GM12878 (cell line): ENCODE data around the gene HAPLN2. TPM values are rescaled to one million over a fixed set of nuclear protein-coding genes. Genes with fewer than 3 reads are reported as not detected.

Experiments
- ATAC-seq: fragments of 200-7000 bp; cut with Tn5 transposase; 3 replicates; pipeline ENCODE4 v1.9.1; 2020; ENCODE audit warnings: mild to moderate bottlenecking, moderate library complexity
- BruUV-seq: library from RNA; stranded (reverse); fragments of 400-500 nt; replicated peaks from 2 replicates; lab custom pipeline; 2021; lab: Mats Ljungman, UMichigan
- CTCF ChIA-PET: fragments of 300-600 bp; sonication (Branson Sonifier 250); formaldehyde crosslinking; extraction: SDS; loops from one replicate; lab custom pipeline; 2021; ENCODE audit warnings: inconsistent platforms; lab: Yijun Ruan, JAX
- POLR2A ChIA-PET: fragments of 350-600 bp; formaldehyde crosslinking; extraction: SDS; loops from one replicate; lab custom pipeline; 2021; ENCODE audit warnings: inconsistent platforms; lab: Charles Lee
- RAD21 ChIA-PET: fragments of 300-600 bp; sonication (Branson Sonifier 250); formaldehyde crosslinking; loops from one replicate; lab custom pipeline; 2023; ENCODE audit warnings: antibody characterized with exemption; ENCODE audit not compliant: unreplicated experiment; lab: Charles Lee
- SMC1A ChIA-PET: fragments of 300-600 bp; sonication (Branson Sonifier 250); formaldehyde crosslinking; loops from one replicate; lab custom pipeline; 2023; ENCODE audit not compliant: unreplicated experiment, uncharacterized antibody; lab: Charles Lee
- DNase-seq: peaks from one replicate; pipeline ENCODE4 v3.0.0-alpha.2; 2011; ENCODE audit warnings: low read depth, low spot score
- FAIRE-seq: peaks from 3 replicates; lab custom pipeline; 2011; peaks lifted over from hg19 to GRCh38; lab: Jason Lieb, UNC
- H2AFZ ChIP-seq: 2 replicates; pipeline ENCODE4 v1.6.0; 2011; ENCODE audit warnings: low read depth, low read length, control low read depth; ENCODE audit not compliant: control insufficient read depth
- H3K27ac ChIP-seq: 2 replicates; pipeline ENCODE4 v1.5.1; 2011; ENCODE audit warnings: control low read depth; ENCODE audit not compliant: control insufficient read depth, insufficient read depth
- H3K27me3 ChIP-seq, 2 experiments: replicated peaks in 1 of 2; 2 replicates each; pipeline versions ENCODE4 v1.6.0 to v1.6.1; 2011; ENCODE audit warnings: low read length in 1 of 2; ENCODE audit not compliant: control insufficient read depth in 2 of 2, insufficient read depth in 2 of 2
- H3K36me3 ChIP-seq, 2 experiments: 2 replicates each; pipeline ENCODE4 v1.5.1; 2011; ENCODE audit warnings: low read length in 1 of 2; ENCODE audit not compliant: control insufficient read depth in 2 of 2, insufficient read depth in 2 of 2
- H3K4me1 ChIP-seq: 2 replicates; pipeline ENCODE4 v1.6.1; 2011; ENCODE audit warnings: mild to moderate bottlenecking, low read length, moderate library complexity, mixed read lengths; ENCODE audit not compliant: control insufficient read depth, insufficient read depth
- H3K4me2 ChIP-seq: 2 replicates; pipeline ENCODE4 v1.6.0; 2011; ENCODE audit warnings: control low read depth; ENCODE audit not compliant: control insufficient read depth, insufficient read depth
- H3K4me3 ChIP-seq: fragments of 200-600 bp; sonication (generic); 2 replicates; pipeline ENCODE4 v1.5.1; 2016
- H3K79me2 ChIP-seq: 2 replicates; pipeline ENCODE4 v1.6.0; 2011; ENCODE audit warnings: low read length; ENCODE audit not compliant: control insufficient read depth, insufficient read depth
- H3K9ac ChIP-seq: 2 replicates; pipeline ENCODE4 v1.8.0; 2011; ENCODE audit warnings: low read length, control low read depth, mixed read lengths; ENCODE audit not compliant: control insufficient read depth, insufficient read depth
- H3K9me3 ChIP-seq: replicated peaks from 3 replicates; pipeline ENCODE4 v1.5.1; 2011; ENCODE audit warnings: mild to moderate bottlenecking, low read length; ENCODE audit not compliant: control insufficient read depth, insufficient read depth
- H4K20me1 ChIP-seq: 2 replicates; pipeline ENCODE4 v1.6.0; 2011; ENCODE audit not compliant: control insufficient read depth, insufficient read depth
- ATF7 ChIP-seq: fragments of 450-650 bp; IDR thresholded peaks from 2 replicates; pipeline ENCODE4 v1.6.1; 2016; ENCODE audit warnings: low read depth, mild to moderate bottlenecking
- CREM ChIP-seq: IDR thresholded peaks from 2 replicates; pipeline ENCODE4 v1.6.1; 2014; ENCODE audit warnings: antibody characterized with exemption, low read depth
- EP300 ChIP-seq, 2 experiments: fragments of 150-350 bp in 1 of 2; IDR thresholded peaks; 2 replicates each; pipeline ENCODE4 v1.6.1; 2011 to 2012; ENCODE audit warnings: low read depth in 2 of 2, low read length in 2 of 2, borderline replicate concordance in 1 of 2, improper control_type of control experiment in 1 of 2, inconsistent platforms in 1 of 2; ENCODE audit not compliant: control insufficient read depth in 1 of 2
- FOXK2 ChIP-seq: fragments of 450-650 bp; IDR thresholded peaks from 2 replicates; pipeline ENCODE4 v1.6.1; 2017; ENCODE audit warnings: mild to moderate bottlenecking, moderate library complexity
- MEF2A ChIP-seq: IDR thresholded peaks from 2 replicates; pipeline ENCODE4 v1.6.1; 2011; ENCODE audit warnings: low read depth, mild to moderate bottlenecking, low read length, moderate library complexity; ENCODE audit not compliant: insufficient read depth
- NRF1 ChIP-seq: conservative IDR thresholded peaks from 2 replicates; pipeline ENCODE4 v1.6.1; 2011; ENCODE audit warnings: mild to moderate bottlenecking, low read depth, low read length, improper control_type of control experiment
- PML ChIP-seq: IDR thresholded peaks from 2 replicates; pipeline ENCODE4 v1.6.1; 2012; ENCODE audit warnings: low read length, inconsistent platforms
- POLR2AphosphoS2 ChIP-seq: IDR thresholded peaks from 2 replicates; pipeline ENCODE4 v1.6.1; 2011; ENCODE audit warnings: low read depth, mild to moderate bottlenecking, low read length, improper control_type of control experiment, moderate library complexity
- RELA ChIP-seq: fragments of 450-650 bp; IDR thresholded peaks from 2 replicates; pipeline ENCODE4 v1.8.0; 2014; ENCODE audit warnings: borderline replicate concordance; ENCODE audit not compliant: partially characterized antibody
- SIN3A ChIP-seq: IDR thresholded peaks from 2 replicates; pipeline ENCODE4 v1.6.1; 2012; ENCODE audit warnings: low read depth, low read length, improper control_type of control experiment
- SUPT20H ChIP-seq: IDR thresholded peaks from 2 replicates; pipeline ENCODE4 v1.6.1; 2011; ENCODE audit warnings: low read depth, mild to moderate bottlenecking, low read length, moderate library complexity, borderline replicate concordance; ENCODE audit not compliant: control insufficient read depth
- YBX1 ChIP-seq: fragments of 450-650 bp; IDR thresholded peaks from 2 replicates; pipeline ENCODE4 v1.6.1; 2016; ENCODE audit warnings: antibody characterized with exemption
- ZNF592 ChIP-seq: fragments of 450-650 bp; IDR thresholded peaks from 2 replicates; pipeline ENCODE4 v1.6.1; 2017; ENCODE audit warnings: mild to moderate bottlenecking, moderate library complexity
- ZSCAN29 ChIP-seq: fragments of 450-650 bp; IDR thresholded peaks from 2 replicates; pipeline ENCODE4 v1.6.1; 2017; ENCODE audit warnings: mild to moderate bottlenecking, moderate library complexity
- WGBS: methylation state at CpG from one replicate; pipeline ENCODE4 v1.1.6; 2016; ENCODE audit warnings: low lambda C conversion rate; ENCODE audit not compliant: insufficient replicate concordance, insufficient coverage; ENCODE audit errors: missing lambda C conversion rate; 5-methylcytosine and 5-hydroxymethylcytosine counted together
- in situ Hi-C: fragments of 300-500 bp; cut with MboI; formaldehyde crosslinking; loops from 9 replicates; pipeline ENCODE4 v1.14.3; 2018; ENCODE audit warnings: mixed read lengths
- intact Hi-C: fragments of 100-400 bp; cut with micrococcal nuclease; formaldehyde crosslinking; loops from one replicate; pipeline ENCODE4 v1.14.2; 2022; ENCODE audit not compliant: unreplicated experiment
- polyA plus RNA-seq, 11 experiments: library from polyadenylated mRNA; depleted of rRNA in 4 of 11; unstranded in 6 of 11; stranded (reverse) in 5 of 11; fragments of >200 nt; fragmentation: Nextera tagmentation in 4 of 11; fragmentation: Illumina TruSeq in 1 of 11; extraction: Ambion mirVana in 4 of 11; extraction: Trizol in 1 of 11; gene quantifications; 1 replicate in 1 of 11; 2 replicates in 10 of 11; pipeline versions ENCODE4 v1.2.1 to v1.2.3, GENCODE V29; 2011 to 2016; ENCODE audit warnings: inconsistent platforms in 2 of 11, missing spikeins in 2 of 11, low read depth in 1 of 11
- total RNA-seq, 4 experiments: library from RNA; depleted of rRNA in 3 of 4; stranded (reverse); fragments of >200 nt in 3 of 4; fragmentation: Illumina TruSeq in 1 of 4; extraction: Trizol in 1 of 4; gene quantifications; 2 replicates each; pipeline versions ENCODE4 v1.2.1 to v1.2.3, GENCODE V29; 2013 to 2021
- TF ChIP-seq, protein P1 (sequence below): fragments of 450-650 bp; IDR thresholded peaks from 2 replicates; pipeline ENCODE4 v1.6.1; 2016; ENCODE audit warnings: mild to moderate bottlenecking, moderate library complexity, borderline replicate concordance

HAPLN2 gene
- total and polyA plus RNA-seq, 10 of the 15 experiments (the other 5 are each of a cell fraction or from before 2014, with no cell fraction given): 0.15 to 0.24 TPM; not detected in 8

- FAIRE-seq: no peak
- in situ Hi-C loops (no loop called here), intact Hi-C loops (no loop called here)
- H3K9ac ChIP-seq: no peak overlapping the region
- SMC1A ChIA-PET: interaction anchor here (1.0 kb wide), 1 partner anchor 31 kb away, joined by 3 read pairs; no protein-coding TSS in a partner anchor
- no peak overlapping the region for H3K27ac ChIP-seq
- H3K9me3 ChIP-seq: no peaks in the 10 kb centered on the region
- H3K4me1 ChIP-seq: peaks cover 9% of the 10 kb centered on the region
- no peak for TF ChIP-seq CREM
- TF ChIP-seq EP300 (IDR thresholded peaks at IDR 0.05; ENCODE audit: borderline replicate concordance in 1 of 2, control insufficient read depth in 1 of 2, low read depth in 2 of 2, low read length in 2 of 2): no peak
- no peak for TF ChIP-seq MEF2A
- no peak for TF ChIP-seq RELA
- no peak for TF ChIP-seq ZNF592
- TF ChIP-seq YBX1: no peak
- no peak for TF ChIP-seq FOXK2
- TF ChIP-seq SUPT20H: no peak
- no peak for TF ChIP-seq ATF7
- TF ChIP-seq PML: no peak
- no peak for TF ChIP-seq POLR2AphosphoS2
- TF ChIP-seq SIN3A: no peak
- TF ChIP-seq ZSCAN29: no peak
- TF ChIP-seq NRF1: no peak
- TF ChIP-seq, protein P1, sequence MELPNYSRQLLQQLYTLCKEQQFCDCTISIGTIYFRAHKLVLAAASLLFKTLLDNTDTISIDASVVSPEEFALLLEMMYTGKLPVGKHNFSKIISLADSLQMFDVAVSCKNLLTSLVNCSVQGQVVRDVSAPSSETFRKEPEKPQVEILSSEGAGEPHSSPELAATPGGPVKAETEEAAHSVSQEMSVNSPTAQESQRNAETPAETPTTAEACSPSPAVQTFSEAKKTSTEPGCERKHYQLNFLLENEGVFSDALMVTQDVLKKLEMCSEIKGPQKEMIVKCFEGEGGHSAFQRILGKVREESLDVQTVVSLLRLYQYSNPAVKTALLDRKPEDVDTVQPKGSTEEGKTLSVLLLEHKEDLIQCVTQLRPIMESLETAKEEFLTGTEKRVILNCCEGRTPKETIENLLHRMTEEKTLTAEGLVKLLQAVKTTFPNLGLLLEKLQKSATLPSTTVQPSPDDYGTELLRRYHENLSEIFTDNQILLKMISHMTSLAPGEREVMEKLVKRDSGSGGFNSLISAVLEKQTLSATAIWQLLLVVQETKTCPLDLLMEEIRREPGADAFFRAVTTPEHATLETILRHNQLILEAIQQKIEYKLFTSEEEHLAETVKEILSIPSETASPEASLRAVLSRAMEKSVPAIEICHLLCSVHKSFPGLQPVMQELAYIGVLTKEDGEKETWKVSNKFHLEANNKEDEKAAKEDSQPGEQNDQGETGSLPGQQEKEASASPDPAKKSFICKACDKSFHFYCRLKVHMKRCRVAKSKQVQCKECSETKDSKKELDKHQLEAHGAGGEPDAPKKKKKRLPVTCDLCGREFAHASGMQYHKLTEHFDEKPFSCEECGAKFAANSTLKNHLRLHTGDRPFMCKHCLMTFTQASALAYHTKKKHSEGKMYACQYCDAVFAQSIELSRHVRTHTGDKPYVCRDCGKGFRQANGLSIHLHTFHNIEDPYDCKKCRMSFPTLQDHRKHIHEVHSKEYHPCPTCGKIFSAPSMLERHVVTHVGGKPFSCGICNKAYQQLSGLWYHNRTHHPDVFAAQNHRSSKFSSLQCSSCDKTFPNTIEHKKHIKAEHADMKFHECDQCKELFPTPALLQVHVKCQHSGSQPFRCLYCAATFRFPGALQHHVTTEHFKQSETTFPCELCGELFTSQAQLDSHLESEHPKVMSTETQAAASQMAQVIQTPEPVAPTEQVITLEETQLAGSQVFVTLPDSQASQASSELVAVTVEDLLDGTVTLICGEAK: no peak
- H3K36me3 ChIP-seq: no peaks in the 10 kb centered on the region
- POLR2A ChIA-PET: interaction anchor here (1.2 kb wide), 1 partner anchor 16 kb away, joined by 3 read pairs; no protein-coding TSS in a partner anchor
- no peak overlapping the region for H3K4me2 ChIP-seq
- no peak overlapping the region for H2AFZ ChIP-seq
- no peaks in the 10 kb centered on the region; a peak in 1 of 4 replicates for H3K27me3 ChIP-seq
- CTCF ChIA-PET: interaction anchor here (0.6 to 5.7 kb wide), 3 partner anchors 44 to 149 kb away, joined by 3 to 25 read pairs (median 4); no protein-coding TSS in a partner anchor
- no peaks in the 10 kb centered on the region for H3K79me2 ChIP-seq
- 43% methylated on average over 3 of the region's 3 CpGs for WGBS
- no peaks in the 10 kb centered on the region for H4K20me1 ChIP-seq
- DNase-seq: no peak
- BruUV-seq: no TSS peak
- RAD21 ChIA-PET: interaction anchor here (1.3 to 1.9 kb wide), 2 partner anchors 77 to 120 kb away, joined by 4 read pairs; partner anchors contain the start of gene MEF2D
- no peak for ATAC-seq
- H3K4me3 ChIP-seq: no peak overlapping the region
Observed at GRCh38 chr1:156577550-156577949, 41.7 kb upstream of the HAPLN2 start.
